NCI-H524 (cell line): ENCODE results near the gene KRT72.

ENCODE experiments used
- DNase-seq, 2 experiments: peaks; one replicate each; lab custom pipeline; 2025; lab: John Stamatoyannopoulos, UW

Gene KRT72

GRCh38 chr12:52630008-52630500 is 28.8 kb upstream of the KRT72 start:
- DNase-seq: no peak

GRCh38 chr12:52629281-52630007 is 28.2 kb upstream of the KRT72 start:
- no peak for DNase-seq

- no peak for DNase-seq
These were observed 27.6 kb upstream of the KRT72 start for GRCh38 chr12:52628841-52629240.

GRCh38 chr12:52628111-52628507 is 26.8 kb upstream of the KRT72 start:
- no peak for DNase-seq

DNA sequence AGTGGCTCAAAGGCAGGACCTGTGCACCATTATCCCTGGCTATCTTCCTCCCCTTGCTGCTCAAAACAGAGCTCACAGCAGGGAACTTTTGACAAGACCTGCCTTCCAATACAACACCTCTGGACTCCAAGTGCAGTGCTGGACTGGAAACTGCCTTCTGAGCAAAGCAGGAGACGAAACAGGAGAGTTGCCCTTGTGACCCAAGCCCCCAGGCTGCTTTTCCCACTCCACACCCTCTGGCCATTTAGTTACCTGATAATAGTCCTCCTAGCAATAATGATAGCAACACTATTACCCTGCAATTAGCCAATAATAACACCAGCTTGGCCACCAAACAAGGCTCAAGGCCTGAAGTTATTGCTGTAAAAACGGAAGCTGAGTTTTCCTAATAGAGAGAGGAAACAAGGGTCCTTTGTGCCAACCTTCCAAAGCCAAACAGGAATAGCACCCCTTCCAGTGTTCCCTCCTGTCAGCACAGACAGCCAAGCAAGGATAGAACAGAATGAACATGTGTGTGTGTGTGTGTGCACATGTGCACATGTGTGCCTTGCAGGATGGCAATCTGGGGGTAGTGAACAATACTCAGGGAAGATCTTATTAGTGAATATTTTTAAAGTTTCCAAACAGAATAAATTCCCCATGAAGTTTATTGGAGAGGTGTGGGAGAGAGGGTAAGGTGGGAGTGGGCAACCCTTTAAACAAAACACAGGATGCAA is 26.3 kb upstream of the KRT72 start:
- no peak for DNase-seq

DNA sequence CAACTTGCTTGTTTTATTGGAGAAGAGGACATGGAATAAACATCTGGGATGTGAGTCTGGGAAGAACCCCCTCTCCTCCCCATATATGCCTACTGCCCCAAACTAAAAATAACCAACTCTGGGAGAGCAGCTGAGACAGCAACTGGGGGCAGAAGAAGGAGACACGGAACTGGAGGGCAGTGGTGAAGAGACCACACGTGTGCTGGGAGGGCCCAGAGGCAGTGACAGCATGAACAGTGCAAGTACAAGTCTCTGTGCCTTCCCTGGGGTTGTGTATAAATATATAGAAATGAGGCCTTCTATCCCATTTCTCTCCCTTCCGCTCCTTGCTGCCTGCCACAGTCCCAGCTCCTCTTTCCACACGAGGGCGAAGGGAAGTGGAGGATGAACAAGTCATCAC is 21.1 kb upstream of the KRT72 start:
- no peak for DNase-seq

DNA sequence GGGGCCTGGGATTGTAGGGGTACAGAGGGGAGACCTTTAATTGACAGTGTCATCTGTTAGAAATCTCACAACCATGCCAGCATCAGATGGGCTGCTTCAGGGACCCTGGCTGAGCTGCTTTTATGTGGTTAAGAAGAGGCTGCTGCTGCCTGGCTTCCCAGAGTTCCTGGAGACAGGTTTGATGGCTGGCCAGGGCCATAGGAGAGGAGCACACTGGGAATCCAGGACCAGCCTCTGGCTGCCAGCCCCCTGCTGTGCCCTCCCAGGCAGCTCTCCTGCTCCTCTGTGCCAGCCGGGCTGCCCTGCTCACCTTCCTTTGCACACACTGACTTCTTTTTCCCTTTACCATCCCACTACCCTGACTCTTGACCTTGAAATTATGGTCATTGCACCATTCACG is 17.6 kb upstream of the KRT72 start:
- no peak for DNase-seq

- DNase-seq: no peak
These were observed 17.0 kb upstream of the KRT72 start, which contains the start of gene KRT73 for GRCh38 chr12:52618216-52618615. Gene KRT73 (minus strand): TSS chr12:52618559. CDS start chr12:52618524, 35 bp downstream.

- no peak for DNase-seq
These were observed 16.1 kb upstream of the KRT72 start for GRCh38 chr12:52617403-52617785.

- DNase-seq: no peak
These were observed 15.6 kb upstream of the KRT72 start for GRCh38 chr12:52616680-52617402.

DNA sequence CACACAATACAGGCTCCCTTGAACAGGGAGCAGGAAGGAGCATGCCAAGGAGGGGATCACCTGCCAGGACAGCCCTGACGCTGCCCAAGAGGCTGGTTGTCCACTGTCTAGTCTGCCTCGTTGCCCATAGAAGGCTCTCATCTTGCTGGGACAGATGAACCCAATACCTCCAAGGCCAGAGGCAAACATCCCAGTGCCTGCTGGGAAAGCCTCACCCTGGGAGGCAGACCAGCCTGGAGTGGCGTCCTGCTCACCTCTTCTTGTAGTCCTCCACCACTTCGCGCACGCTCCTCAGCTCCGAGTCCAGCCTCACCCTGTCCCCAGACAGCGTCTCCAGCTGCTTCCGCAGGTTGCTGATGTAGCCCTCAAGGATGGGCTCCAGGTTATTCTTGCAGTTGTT is 14.6 kb upstream of the KRT72 start:
- no peak for DNase-seq

DNA sequence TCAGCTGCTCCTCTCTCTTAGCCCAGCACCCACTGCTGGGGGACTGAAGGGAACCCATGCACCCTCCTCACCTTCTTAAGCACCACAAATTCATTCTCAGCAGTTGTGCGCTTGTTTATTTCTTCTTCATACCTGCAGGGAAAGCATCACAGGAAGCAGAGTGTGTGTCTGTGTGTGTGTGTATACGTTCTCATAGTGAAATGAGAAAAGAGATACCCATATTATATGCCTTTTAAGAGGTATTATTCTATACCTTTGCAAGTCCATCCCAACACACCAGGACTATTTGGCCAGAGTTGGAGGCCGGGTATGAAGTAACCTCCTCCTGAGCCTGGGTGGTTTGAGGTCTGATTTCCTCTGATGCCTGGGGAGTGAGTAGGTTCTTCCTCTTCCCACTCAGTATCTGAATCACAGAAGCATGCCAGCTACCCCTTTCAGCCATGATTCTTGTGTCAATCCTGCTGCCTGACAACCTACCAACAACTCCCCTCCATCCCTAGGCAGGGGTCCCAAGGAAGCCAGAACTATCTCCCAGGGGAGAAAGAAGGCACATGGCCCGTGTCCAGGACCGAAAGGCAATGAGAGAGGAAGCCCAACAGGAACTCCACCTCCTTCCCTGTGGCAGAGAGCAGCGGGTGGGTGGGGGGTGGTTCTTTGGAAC is 14.1 kb upstream of the KRT72 start:
- DNase-seq: no peak

DNA sequence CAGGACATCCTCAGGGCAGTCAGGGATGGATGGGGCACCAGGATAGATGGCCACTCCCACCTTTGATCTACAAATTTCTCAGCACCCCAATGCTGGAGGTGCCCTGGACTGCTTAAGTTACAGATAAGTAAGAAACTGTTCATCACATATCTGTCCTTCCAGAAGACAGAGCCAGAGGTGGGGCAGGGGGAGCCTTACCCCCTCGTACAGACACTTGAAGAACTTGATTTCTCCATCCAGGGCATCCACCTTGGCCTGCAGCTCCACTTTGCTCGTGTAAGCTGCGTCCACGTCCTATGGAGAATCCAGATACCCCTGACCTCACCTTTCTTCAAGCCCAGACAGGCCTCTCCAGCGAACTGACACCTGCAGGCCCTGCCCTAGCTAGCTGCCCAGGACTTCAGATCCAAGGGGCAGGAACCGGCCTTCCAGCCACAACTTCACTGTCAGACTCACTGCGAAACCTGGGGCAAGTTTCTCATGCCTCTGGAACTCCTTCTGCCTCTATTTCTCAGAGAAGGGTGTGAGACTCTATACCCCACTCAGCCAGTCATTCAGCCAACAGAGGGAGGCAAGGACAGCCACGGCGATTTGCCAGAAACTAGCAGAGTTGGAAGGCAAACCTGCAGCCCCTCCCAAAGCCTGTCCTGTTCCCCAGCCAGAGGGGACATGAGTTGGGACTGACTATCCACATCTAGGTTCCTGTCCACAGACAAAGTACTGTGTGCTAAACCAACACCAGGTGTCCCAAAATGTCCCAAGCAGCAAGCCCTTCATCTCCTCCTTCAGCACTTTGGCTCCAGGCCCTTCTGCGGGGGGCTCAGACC is 13.3 kb upstream of the KRT72 start:
- DNase-seq: no peak

GRCh38 chr12:52613384-52614030 is 12.2 kb upstream of the KRT72 start:
- no peak for DNase-seq

DNA sequence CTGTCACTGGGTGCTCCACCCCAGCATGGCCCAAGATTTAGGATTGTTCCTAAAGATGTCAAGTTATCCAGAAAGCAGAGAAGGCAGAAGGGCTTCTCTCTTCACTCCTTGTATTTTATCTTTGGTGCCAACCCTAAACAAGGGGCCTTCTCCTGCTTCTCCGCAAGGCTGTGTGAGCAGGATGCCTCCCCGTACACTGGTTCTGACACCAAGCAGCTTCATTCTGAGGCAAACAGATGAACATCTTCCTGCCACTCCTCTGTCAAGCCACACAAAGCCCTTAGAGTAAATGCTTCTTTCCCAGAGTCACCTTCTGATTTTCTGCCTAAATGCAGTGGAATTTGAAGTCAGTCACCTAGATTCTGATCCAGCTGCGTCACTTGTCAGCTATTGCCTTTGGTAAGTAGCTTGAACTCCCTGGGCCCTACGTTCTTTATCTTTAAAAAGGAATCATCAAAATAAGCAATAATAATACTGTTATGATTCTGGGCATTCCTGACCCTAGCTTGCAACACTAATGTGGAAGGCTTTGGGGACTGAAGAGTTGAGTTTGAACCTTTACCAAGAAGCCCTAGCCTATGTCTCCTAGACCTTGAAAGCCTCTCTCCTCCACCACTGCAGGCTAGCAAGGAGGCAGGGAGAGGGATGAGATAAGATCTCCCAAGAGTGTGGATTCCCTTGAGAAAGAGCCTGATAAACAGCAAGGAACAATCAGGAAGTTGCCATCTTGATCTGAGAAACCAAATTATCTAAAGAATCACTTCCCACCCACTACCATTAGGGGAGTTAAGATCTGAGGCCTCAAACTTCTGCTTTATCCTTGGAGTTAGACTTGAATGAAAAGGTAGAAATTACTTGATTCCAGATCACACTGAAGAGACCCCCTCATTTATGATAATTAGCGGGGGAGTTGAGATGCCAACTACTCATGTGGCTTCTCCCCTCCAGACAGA is 11.4 kb upstream of the KRT72 start:
- no peak for DNase-seq

GRCh38 chr12:52611080-52611468 is 9.8 kb upstream of the KRT72 start:
- DNase-seq: no peak

- DNase-seq: no peak
These were observed 7.8 kb upstream of the KRT72 start for GRCh38 chr12:52608826-52609630.

DNA sequence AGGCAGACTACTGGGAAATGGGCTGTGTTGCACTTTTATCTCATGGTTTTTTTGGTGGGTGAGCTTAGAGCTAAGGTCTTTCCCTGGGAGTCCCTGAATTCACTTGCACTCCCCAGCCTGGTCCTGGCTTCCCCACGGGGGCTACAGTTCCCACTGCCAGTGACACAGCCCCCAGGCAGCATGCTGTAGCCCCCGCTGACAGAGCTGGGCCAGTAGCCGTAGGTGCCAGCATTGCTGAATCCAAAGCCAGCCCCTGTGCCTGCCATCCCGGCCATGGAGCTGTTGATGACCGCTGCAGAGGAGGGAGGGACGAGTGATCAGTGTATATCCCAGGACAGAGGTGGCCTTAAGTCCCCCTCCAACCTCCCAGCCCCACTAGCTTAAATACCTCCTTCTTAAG is 6.9 kb upstream of the KRT72 start:
- DNase-seq: no peak

GRCh38 chr12:52607314-52607713 is 6.1 kb upstream of the KRT72 start:
- DNase-seq: no peak
